Heart left ventricle (tissue), 13 donors: ENCODE results near the gene XAB2.

Experiments used
- POLR2A ChIP-seq, 2 donors: fragments of 450-650 bp; IDR thresholded peaks; one replicate each; pipeline ENCODE4 v1.6.1; 2017; ENCODE audit warnings: antibody characterized with exemption in 2 of 2, mild to moderate bottlenecking in 2 of 2, moderate library complexity in 2 of 2
- TF ChIP-seq, protein P1 (sequence below), 12 donors: fragments of 200-600 bp; sonication (generic) in 4 of 12; IDR thresholded peaks; one replicate each; pipeline versions ENCODE4 v1.5.0 to v1.8.0; 2018 to 2022; ENCODE audit warnings: antibody characterized with exemption in 12 of 12, mild to moderate bottlenecking in 5 of 12
- donor health status: ischemic (EF 13 %, LVEDD 7.1; RV severe dilation, severe dysfunction).
- donor health status: DM: no; HTN: yes; CAD: no.
- donor health status: DM: no; HTN: no; CAD: no.
- donor health status: ischemic (EF 25% LVEDD 6.9; RV normal size, moderate dysfunction).
- donor health status: ischemic (EF 25% LVEDD 5.7; RV mildly dilated, moderate dysfunction).
- donor health status: ischemic (EF 35%, LVEDD 5.7; RV mildly dilated, moderate dysfunction).
- donor health status: nonischemic (EF 11% LVEDD 7.7; RV severe dilation, severe dysfunction).
- donor health status: DM: yes; HTN: yes; CAD: no.
- donor health status: PGD.
- donor health status: ischemic (EF 29% LVEDD 5.4; RV normal size, mild dysfunction).
- donor health status: nonischemic (EF 23%, LVEDD 6.1; RV moderate dilation, normal function).

DNA sequence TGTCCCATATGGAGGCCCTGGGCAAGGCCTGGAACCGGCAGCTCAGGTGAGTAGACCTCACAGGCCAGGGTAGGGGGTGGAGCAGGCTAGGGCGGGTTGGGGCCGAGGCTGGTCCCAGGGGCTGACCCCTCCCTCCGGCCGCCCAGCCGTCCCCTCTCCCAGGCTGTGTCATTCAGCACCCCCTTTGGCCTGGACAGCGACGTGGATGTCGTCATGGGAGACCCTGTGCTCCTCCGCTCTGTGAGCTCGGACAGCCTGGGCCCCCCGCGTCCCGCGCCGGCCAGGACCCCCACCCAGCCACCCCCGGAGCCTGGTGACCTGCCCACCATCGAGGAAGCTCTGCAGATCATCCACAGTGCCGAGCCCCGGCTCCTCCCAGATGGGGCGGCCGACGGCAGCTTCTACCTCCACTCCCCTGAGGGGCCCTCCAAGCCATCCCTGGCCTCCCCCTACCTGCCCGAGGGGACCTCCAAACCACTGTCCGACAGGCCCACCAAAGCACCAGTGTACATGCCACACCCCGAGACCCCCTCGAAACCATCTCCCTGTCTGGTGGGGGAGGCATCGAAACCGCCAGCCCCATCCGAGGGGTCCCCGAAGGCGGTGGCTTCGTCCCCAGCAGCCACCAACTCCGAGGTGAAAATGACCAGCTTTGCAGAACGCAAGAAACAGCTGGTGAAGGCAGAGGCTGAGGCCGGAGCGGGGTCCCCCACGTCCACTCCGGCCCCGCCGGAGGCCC, 17.6 kb downstream of the XAB2 start:
- TF ChIP-seq, protein P1, sequence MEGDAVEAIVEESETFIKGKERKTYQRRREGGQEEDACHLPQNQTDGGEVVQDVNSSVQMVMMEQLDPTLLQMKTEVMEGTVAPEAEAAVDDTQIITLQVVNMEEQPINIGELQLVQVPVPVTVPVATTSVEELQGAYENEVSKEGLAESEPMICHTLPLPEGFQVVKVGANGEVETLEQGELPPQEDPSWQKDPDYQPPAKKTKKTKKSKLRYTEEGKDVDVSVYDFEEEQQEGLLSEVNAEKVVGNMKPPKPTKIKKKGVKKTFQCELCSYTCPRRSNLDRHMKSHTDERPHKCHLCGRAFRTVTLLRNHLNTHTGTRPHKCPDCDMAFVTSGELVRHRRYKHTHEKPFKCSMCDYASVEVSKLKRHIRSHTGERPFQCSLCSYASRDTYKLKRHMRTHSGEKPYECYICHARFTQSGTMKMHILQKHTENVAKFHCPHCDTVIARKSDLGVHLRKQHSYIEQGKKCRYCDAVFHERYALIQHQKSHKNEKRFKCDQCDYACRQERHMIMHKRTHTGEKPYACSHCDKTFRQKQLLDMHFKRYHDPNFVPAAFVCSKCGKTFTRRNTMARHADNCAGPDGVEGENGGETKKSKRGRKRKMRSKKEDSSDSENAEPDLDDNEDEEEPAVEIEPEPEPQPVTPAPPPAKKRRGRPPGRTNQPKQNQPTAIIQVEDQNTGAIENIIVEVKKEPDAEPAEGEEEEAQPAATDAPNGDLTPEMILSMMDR (IDR thresholded peaks at IDR 0.05): no peak
- TF ChIP-seq POLR2A (IDR thresholded peaks at IDR 0.05): no peak
